HG02943 (cell line): ENCODE results near the gene CSNK1A1.
"Not testable (repeated sequence)": the region's sequence is repeated elsewhere in the genome, so short reads cannot be mapped to it uniquely, and the experiment has no call there.

ENCODE experiments used
- ATAC-seq: cut with Tn5 transposase; IDR thresholded peaks from one replicate; pipeline ENCODE4 v1.9.1; 2021; ENCODE audit warnings: mild to moderate bottlenecking, low read depth, moderate library complexity; ENCODE audit not compliant: unreplicated experiment

CSNK1A1 gene

DNA sequence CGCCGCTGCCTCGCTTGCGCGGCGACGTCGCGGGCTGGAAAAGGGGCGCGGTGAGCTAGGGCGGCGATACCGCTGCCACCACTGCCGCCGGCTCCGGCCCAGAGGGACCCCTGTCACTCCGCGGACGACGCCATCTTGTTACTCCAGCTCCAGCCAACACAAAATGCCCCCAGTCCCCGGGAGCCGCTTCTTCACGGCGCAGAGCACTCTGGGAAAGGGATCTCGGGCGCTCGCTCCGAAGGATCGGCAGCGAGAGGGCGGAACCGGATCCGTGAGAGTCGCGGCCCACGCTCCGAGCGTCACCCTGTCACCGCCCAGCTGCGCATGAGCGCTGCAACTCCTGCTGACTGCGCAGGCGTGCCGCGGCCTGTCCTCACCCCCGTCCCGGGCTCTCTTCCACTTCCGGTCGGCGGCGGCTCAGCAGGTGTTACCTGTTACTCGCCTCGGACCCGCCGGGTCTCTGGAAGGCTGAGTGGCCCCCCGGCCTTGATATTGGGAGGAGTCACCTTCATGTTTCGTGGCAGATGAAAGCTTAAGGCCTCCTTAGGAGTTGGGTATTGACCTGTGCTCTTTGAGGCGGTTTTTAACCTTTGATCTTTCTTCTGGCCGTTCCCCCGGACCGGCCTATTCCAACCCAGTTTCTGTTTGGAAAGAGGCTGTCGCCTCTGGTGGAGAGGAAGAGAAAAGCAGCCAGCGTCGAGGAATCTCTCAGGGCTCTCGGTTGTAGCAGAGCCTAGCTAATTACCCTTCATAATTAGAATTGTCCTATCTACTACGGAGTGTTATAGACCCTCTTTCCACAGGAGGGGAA lies at the start of gene CSNK1A1:
Gene CSNK1A1, minus strand, starts transcription at position 213 of the 811 bp plus-strand sequence. CDS start 475 bp downstream, outside the sequence.
- ATAC-seq: peak; percentile 89

DNA sequence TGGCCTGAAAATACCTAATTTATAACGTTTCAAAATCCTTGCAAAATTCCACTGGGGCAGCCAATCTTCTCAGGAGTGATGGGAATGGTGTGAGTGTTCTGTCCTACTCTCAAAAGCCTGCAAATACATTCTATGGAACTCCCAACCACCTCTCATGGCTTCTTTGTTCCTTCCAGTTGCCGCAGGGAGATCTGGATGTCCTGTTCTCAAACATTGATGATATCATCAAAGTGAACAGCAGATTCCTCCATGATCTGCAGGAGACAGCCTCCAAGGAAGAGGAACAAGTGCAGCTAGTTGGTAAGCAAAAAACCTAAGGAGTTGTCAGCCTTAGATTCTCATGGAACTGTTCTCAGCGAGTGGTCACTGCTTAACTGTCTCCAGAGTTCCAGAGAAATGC lies 49.7 kb upstream of the CSNK1A1 start:
- no peak for ATAC-seq

GRCh38 chr5:149599375-149599774 lies 48.1 kb upstream of the CSNK1A1 start:
- no peak for ATAC-seq

GRCh38 chr5:149598966-149599365 lies 47.7 kb upstream of the CSNK1A1 start:
- ATAC-seq: no peak

DNA sequence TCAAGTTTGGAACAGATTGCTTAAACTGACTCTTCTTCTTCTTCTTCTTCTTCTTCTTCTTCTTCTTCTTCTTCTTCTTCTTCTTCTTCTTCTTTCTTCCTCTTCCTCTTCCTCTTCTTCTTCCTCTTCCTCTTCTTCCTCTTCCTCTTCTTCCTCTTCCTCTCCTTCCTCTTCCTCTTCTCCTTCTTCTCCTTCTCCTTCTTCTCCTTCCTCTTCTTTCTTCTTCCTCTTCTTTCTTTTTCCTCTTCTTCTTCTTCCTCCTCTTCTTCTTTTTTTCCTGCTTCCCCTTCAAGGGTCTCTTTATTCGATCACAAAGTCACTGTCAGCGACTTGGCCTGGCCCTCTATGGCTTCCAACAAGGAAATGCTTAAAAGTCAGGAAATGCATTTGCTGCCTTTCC lies 47.0 kb upstream of the CSNK1A1 start:
- not testable (repeated sequence) for ATAC-seq

DNA sequence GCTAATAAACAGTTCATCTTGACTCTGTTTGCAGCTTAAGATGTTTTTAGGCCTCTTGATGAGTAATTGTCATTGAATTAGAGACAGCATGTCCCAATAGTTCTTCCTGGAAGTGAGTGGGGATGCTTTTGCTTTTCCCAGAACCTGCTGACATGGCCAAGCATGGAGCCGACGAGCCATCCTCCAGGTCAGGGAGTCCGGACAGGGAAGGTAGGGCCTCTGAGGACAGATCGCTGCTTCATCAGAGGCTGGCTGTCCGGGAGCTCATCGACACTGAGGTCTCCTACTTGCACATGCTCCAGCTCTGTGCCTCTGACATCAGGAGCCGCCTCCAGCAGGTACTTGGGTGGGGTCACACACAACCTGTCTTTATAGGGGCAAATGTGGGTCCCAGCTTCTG lies 46.4 kb upstream of the CSNK1A1 start:
- no peak for ATAC-seq

DNA sequence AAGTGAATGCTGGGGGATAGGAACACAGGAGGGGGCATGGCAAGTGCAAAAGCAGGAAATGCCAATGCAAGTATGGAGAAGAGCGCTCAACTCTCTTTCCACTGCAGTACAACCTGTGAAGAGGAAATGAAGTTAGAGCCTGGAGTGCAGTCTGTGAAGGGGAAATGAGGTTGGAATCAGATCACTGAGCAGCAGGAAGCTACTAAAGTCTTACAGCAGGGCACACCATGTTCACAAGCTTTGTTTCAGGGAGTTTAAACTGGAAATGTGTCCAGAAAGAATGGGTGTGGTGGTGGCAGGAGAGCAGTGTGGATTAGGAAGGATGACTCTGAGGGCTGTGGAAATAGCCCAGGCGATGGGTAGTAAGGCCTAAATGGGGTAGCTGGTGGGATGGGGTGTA lies 45.5 kb upstream of the CSNK1A1 start:
- no peak for ATAC-seq

DNA sequence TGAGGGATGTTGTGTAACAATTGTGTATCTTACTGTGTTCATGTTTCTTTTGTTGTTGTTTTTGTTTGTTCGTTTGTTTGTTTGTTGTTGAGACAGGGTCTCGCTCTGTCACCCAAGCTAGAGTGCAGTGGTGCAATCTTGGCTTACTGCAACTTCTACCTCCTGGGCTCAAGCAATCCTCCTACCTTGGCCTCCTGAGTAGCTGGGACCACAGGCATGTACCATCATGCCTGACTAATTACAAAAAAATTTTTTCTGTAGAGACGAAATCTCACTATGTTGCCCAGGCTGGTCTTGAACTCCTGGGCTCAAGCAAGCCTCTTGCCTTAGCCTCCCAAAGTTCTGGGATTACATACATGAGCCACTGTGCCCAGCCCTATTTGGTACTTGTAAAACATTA lies 43.9 kb upstream of the CSNK1A1 start:
- ATAC-seq: not testable (repeated sequence)

- no peak for ATAC-seq
Observed at GRCh38 chr5:149594206-149594895, 43.1 kb upstream of the CSNK1A1 start.

GRCh38 chr5:149593370-149593769 lies 42.1 kb upstream of the CSNK1A1 start:
- ATAC-seq: no peak

DNA sequence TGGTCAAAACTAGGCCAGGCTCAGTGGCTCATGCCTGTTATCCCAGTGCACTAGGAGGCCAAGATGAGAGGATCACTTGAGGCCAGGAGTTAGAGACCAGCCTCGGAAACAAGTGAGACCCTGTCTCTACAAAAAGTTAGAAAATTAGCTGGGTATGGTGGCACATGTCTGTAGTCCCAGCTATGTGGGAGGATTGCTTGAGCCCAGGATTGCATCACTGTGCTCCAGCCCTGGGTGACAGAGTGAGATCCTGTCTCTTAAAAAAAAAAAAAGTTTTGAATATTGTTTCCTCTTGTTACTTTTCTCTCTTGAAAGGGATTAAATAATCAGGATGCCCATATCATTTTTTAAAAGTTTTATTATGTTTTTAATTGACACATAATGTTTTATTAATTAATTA lies 37.7 kb upstream of the CSNK1A1 start:
- ATAC-seq: no peak

DNA sequence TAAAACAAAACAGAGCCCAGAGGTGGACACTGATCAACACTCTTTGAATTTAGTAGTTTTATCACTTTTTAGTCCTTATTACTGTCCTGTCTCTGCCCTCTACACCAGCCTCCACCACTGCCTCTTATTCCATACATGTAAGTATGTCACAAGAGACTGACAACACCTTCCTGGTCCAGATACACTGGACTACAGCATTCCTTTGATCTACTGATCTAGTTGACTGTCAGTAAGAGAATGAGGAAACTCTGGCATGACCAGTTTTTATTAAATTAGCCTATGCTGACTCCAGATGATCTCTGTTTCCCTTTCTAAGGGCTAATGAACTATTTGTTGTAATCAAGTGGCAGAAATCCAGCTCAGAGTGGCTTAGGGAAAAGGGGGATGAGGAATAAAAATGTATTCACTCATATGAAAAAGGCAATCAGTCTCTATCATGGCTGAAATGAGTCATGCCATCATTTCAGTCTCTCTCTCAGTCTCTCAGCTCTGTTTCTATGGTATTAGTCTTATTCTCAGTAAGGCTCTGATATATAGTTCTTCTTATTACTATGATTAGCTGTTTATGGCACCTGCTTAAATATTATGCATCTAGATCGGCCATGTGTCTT lies 35.6 kb upstream of the CSNK1A1 start:
- ATAC-seq: no peak

- no peak for ATAC-seq
Observed at GRCh38 chr5:149585910-149586309, 34.7 kb upstream of the CSNK1A1 start.

GRCh38 chr5:149584121-149584520 lies 32.9 kb upstream of the CSNK1A1 start:
- no peak for ATAC-seq

GRCh38 chr5:149583394-149583793 lies 32.2 kb upstream of the CSNK1A1 start:
- ATAC-seq: no peak

DNA sequence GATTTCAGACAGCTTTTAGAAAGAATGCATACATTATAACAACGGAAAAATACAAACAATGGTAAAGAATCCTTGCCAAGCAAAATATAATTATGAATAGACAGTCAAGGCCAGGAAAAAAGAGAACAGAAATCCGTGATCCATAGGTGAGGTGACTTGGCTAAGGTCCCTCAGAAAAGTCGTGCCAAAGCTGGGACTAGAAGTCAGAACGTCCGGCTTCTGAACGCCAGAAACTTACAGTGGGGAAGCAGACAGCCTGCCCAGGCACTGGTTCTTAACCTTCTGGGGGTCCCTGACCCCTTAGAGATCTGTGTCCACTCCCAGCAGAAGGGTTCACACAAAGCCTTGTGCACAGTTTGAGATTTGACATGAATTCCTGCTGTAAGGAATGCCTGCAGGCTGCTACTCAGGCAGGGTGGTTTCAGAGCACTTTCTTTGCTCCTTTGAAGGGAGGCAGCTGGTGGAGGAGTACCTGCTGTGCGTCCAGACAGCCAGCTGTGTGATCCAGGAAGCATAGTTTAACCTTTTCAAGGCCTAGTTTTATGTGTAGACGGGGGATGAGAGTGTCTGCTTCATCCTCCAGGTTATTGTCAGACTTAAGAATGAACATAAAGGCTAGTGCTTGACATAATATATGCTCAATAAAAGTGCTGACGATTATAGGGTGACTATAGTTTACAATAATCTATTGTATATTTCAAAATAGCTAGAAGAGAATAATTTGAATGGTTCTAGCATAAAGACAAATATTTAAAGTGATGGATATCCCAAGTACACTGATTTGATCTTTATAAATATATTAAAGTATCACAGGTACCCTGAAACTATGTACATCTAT lies 30.9 kb upstream of the CSNK1A1 start:
- no peak for ATAC-seq

GRCh38 chr5:149581192-149581861 lies 30.1 kb upstream of the CSNK1A1 start, which contains the start of gene ARHGEF37:
Gene ARHGEF37 (plus strand): TSS chr5:149581498. CDS start chr5:149597770, 16,272 bp downstream.
- no peak for ATAC-seq

DNA sequence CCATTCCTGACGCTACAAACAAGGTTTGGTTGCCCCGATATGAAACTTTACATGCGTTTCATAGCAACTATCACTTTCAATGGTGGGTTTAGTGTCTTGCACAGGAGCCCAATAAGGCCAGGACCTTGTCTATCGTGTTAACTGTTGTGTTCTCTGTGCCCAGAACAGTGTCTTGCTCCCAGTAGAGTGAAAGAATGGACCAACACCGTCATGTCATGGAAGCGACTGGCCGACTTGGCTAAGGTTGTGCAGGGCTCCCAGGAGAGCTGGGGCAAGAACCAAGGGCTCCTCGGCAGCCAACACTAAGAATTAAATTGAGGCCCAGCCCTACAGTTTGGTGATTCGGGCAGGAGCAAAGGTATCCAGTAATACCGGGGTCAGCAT lies 29.6 kb upstream of the CSNK1A1 start:
- ATAC-seq: no peak

GRCh38 chr5:149578896-149579295 lies 27.7 kb upstream of the CSNK1A1 start:
- ATAC-seq: no peak

DNA sequence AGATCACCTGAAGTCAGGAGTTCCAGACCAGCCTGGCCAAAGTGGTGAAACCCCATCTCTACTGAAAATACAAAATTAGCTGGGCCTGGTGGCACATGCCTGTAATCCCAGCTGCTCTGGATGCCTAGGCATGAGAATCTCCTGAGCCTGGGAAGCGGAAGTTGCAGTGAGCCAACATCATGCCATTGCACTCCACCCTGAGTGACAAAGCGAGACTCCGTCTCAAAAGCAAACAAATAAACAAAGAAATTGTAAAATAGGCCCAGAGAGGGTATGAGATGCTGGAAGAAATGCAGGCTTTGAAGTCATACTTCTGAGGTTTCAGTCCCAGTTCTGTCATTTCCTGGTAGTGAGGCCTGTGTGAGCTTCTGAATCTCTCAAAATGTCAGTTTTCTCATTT lies 24.8 kb upstream of the CSNK1A1 start:
- ATAC-seq: no peak
